Measurements from ENCODE around the gene SYNE4. TPM values are rescaled to one million over a fixed set of nuclear protein-coding genes. Genes with fewer than 3 reads are reported as not detected.

SYNE4 gene
- total RNA-seq, 1 experiment from 2014 or later: 0.14 TPM

- H3K9me3 Mint-ChIP-seq (ENCODE audit: unreplicated experiment): no peaks in the 10 kb centered on the region
- TF ChIP-seq, protein P1, sequence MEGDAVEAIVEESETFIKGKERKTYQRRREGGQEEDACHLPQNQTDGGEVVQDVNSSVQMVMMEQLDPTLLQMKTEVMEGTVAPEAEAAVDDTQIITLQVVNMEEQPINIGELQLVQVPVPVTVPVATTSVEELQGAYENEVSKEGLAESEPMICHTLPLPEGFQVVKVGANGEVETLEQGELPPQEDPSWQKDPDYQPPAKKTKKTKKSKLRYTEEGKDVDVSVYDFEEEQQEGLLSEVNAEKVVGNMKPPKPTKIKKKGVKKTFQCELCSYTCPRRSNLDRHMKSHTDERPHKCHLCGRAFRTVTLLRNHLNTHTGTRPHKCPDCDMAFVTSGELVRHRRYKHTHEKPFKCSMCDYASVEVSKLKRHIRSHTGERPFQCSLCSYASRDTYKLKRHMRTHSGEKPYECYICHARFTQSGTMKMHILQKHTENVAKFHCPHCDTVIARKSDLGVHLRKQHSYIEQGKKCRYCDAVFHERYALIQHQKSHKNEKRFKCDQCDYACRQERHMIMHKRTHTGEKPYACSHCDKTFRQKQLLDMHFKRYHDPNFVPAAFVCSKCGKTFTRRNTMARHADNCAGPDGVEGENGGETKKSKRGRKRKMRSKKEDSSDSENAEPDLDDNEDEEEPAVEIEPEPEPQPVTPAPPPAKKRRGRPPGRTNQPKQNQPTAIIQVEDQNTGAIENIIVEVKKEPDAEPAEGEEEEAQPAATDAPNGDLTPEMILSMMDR (IDR thresholded peaks at IDR 0.05; ENCODE audit: unreplicated experiment): no peak
- ChIA-PET CTCF (interaction anchor here (0.6 to 1.2 kb wide), 3 partner anchors 10 to 41 kb away, joined by 3 to 4 read pairs (median 3); partner anchors contain the start of genes THAP8 and WDR62), POLR2A (interaction anchor here (0.7 to 2.0 kb wide), 15 partner anchors 10 to 520 kb away, joined by 3 to 13 read pairs (median 4); partner anchors contain the start of genes POLR2I, PSENEN, SDHAF1 and TBCB)
- peak overlapping the region; percentile 92 for H3K27ac Mint-ChIP-seq (ENCODE audit: low read depth, unreplicated experiment)
- no TSS peak for BruUV-seq (replicated peaks)
- H3K36me3 Mint-ChIP-seq (ENCODE audit: insufficient read depth, unreplicated experiment): peaks cover 6% of the 10 kb centered on the region
- no peak for DNase-seq (ENCODE audit: unreplicated experiment)
- H3K4me3 Mint-ChIP-seq (ENCODE audit: unreplicated experiment): peak overlapping the region; percentile 89
- no peaks in the 10 kb centered on the region for H3K27me3 Mint-ChIP-seq (ENCODE audit: insufficient read depth, unreplicated experiment)
- intact Hi-C loops (cut with micrococcal nuclease): loop anchor here (1.0 kb wide), 1 partner anchor 41 kb away; the partner anchor contains the start of genes THAP8 and WDR62
- peaks cover 38% of the 10 kb centered on the region for H3K4me1 Mint-ChIP-seq (ENCODE audit: insufficient read depth, unreplicated experiment)
Observed at GRCh38 chr19:36013280-36014011, 4.8 kb upstream of the SYNE4 start.

GRCh38 chr19:36010402-36010801, 1.8 kb upstream of the SYNE4 start:
- no TSS peak for BruUV-seq (replicated peaks)

GRCh38 chr19:36009633-36010379, 1.2 kb upstream of the SYNE4 start:
- Mint-ChIP-seq H3K36me3 (ENCODE audit: insufficient read depth, unreplicated experiment) (no peaks in the 10 kb centered on the region), H3K27ac (ENCODE audit: low read depth, unreplicated experiment) (peak overlapping the region; percentile 49), H3K4me1 (ENCODE audit: insufficient read depth, unreplicated experiment) (peaks cover 26% of the 10 kb centered on the region), H3K27me3 (ENCODE audit: insufficient read depth, unreplicated experiment) (no peaks in the 10 kb centered on the region), H3K9me3 (ENCODE audit: unreplicated experiment) (no peaks in the 10 kb centered on the region), H3K4me3 (ENCODE audit: unreplicated experiment) (peak overlapping the region; percentile 74)
- TF ChIP-seq, protein P1 (IDR thresholded peaks at IDR 0.05; ENCODE audit: unreplicated experiment): no peak
- ChIA-PET POLR2A (interaction anchor here (0.6 to 1.9 kb wide), 4 partner anchors 13 to 166 kb away, joined by 3 to 10 read pairs (median 6); partner anchors contain the start of genes THAP8 and WDR62), CTCF (no interaction called here)
- intact Hi-C loops (cut with micrococcal nuclease): no loop called here
- no TSS peak for BruUV-seq (replicated peaks)
- no peak for DNase-seq (ENCODE audit: unreplicated experiment)

More at GRCh38 chr19:36010402-36010801, 1.8 kb upstream of the SYNE4 start:
- ChIA-PET POLR2A (no interaction called here), CTCF (no interaction called here)
- no peak for DNase-seq (ENCODE audit: unreplicated experiment)
- Mint-ChIP-seq H3K4me3 (ENCODE audit: unreplicated experiment) (no peak overlapping the region), H3K9me3 (ENCODE audit: unreplicated experiment) (no peaks in the 10 kb centered on the region), H3K4me1 (ENCODE audit: insufficient read depth, unreplicated experiment) (peaks cover 32% of the 10 kb centered on the region), H3K27ac (ENCODE audit: low read depth, unreplicated experiment) (peak overlapping the region; percentile 9), H3K27me3 (ENCODE audit: insufficient read depth, unreplicated experiment) (no peaks in the 10 kb centered on the region), H3K36me3 (ENCODE audit: insufficient read depth, unreplicated experiment) (no peaks in the 10 kb centered on the region)
- intact Hi-C loops (cut with micrococcal nuclease): no loop called here
- TF ChIP-seq, protein P1 (IDR thresholded peaks at IDR 0.05; ENCODE audit: unreplicated experiment): no peak

- TF ChIP-seq, protein P1 (IDR thresholded peaks at IDR 0.05; ENCODE audit: unreplicated experiment): no peak
- BruUV-seq (replicated peaks): no TSS peak
- peak; percentile 60 for DNase-seq (ENCODE audit: unreplicated experiment)
- CTCF ChIA-PET: no interaction called here
- H3K27ac Mint-ChIP-seq (ENCODE audit: low read depth, unreplicated experiment): peak overlapping the region; percentile 49
- POLR2A ChIA-PET: interaction anchor here (0.6 to 1.9 kb wide), 4 partner anchors 12 to 165 kb away, joined by 3 to 10 read pairs (median 6); partner anchors contain the start of genes THAP8 and WDR62
- intact Hi-C loops (cut with micrococcal nuclease): no loop called here
- peak overlapping the region; percentile 74 for H3K4me3 Mint-ChIP-seq (ENCODE audit: unreplicated experiment)
- H3K9me3 Mint-ChIP-seq (ENCODE audit: unreplicated experiment): no peaks in the 10 kb centered on the region
- peaks cover 20% of the 10 kb centered on the region for H3K4me1 Mint-ChIP-seq (ENCODE audit: insufficient read depth, unreplicated experiment)
- H3K27me3 Mint-ChIP-seq (ENCODE audit: insufficient read depth, unreplicated experiment): no peaks in the 10 kb centered on the region
- no peaks in the 10 kb centered on the region for H3K36me3 Mint-ChIP-seq (ENCODE audit: insufficient read depth, unreplicated experiment)
Observed at GRCh38 chr19:36009220-36009619, 607 bp upstream of the SYNE4 start.
